ENCODE data around the gene MRPL54. TPM values are rescaled to one million over a fixed set of nuclear protein-coding genes. Genes with fewer than 3 reads are reported as not detected.
A peak's percentile ranks its signal among the peaks of the same experiment; 100 is the strongest.
"Not testable (repeated sequence)": the region's sequence is repeated elsewhere in the genome, so short reads cannot be mapped to it uniquely, and the experiment has no call there.

MRPL54 gene
- total RNA-seq, 3 donors from 2014 or later, result 51.6 to 64.9 (median 56.2) TPM

DNA sequence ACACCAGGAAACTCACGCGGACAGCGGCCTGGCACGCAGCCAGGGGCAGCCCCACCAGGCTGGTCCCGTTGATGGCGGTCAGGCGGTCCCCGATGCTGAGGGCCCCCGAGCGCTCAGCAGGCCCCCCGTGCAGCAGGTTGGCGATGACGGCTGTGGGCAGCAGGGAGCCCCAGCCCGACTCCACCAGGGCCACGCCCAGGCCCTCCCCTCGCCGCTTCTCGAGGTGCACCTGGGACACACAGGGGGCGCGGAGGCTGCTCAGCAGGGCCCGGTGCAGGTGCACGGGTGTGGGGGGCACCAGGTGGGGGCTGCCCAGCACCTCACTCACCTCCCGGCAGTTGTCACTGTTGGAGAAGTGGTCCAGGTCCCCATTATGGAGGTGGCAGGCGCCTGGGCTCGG lies 10.0 kb upstream of the MRPL54 start:
- intact Hi-C loops (cut with DNase I, micrococcal nuclease), result no loop called here
- TF ChIP-seq, protein P1, sequence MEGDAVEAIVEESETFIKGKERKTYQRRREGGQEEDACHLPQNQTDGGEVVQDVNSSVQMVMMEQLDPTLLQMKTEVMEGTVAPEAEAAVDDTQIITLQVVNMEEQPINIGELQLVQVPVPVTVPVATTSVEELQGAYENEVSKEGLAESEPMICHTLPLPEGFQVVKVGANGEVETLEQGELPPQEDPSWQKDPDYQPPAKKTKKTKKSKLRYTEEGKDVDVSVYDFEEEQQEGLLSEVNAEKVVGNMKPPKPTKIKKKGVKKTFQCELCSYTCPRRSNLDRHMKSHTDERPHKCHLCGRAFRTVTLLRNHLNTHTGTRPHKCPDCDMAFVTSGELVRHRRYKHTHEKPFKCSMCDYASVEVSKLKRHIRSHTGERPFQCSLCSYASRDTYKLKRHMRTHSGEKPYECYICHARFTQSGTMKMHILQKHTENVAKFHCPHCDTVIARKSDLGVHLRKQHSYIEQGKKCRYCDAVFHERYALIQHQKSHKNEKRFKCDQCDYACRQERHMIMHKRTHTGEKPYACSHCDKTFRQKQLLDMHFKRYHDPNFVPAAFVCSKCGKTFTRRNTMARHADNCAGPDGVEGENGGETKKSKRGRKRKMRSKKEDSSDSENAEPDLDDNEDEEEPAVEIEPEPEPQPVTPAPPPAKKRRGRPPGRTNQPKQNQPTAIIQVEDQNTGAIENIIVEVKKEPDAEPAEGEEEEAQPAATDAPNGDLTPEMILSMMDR (IDR thresholded peaks at IDR 0.05), result no peak
- H3K4me3 ChIP-seq, result no peak overlapping the region
- peak; percentile 13 for ATAC-seq
- H3K9me3 ChIP-seq, result no peaks in the 10 kb centered on the region
- no peaks in the 10 kb centered on the region for H3K4me1 ChIP-seq (ENCODE audit: low read depth)
- DNase-seq, result no peak
- no peaks in the 10 kb centered on the region for H3K36me3 ChIP-seq (ENCODE audit: low read depth)

DNA sequence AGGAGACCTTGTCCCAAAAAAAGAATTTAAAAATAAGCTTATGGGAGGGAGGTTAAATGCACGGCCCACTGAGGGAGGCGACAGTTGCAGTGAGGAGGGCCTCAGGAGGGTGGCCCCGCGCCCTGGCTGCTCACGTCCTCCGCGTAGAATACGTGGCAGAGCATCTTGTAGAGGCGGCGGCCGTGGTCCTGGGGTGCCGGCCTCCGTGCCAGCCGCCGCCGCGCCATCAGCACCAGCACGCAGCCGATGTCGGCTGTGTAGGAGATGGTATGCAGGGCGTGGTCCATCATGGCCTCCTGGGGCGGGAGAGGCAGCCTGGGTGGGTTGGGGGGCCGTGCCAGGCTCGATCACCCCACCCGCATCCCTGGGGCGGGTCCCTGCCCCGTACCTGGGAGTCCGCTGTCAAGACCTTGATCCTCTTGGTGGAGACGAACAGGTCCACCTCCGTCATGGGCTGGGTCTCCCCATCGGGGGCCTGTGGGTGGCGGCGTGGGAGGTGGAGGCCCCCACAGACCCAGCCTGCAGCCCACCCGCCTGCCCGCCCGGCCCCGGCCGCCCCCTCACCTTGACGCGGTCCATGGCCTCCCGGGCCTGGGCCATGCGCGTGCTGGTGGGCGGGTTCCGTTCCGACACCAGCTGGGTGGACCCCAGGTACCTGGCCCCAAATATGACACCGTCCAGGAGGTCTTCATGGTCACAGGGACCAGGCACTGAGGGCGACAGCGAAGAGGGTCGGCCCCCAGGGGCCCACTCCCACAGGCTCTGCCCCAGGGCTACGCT lies 8.7 kb upstream of the MRPL54 start:
- no peak overlapping the region for H3K4me3 ChIP-seq
- intact Hi-C loops (cut with DNase I, micrococcal nuclease), result no loop called here
- no peaks in the 10 kb centered on the region for H3K4me1 ChIP-seq (ENCODE audit: low read depth)
- TF ChIP-seq, protein P1 (IDR thresholded peaks at IDR 0.05), result no peak
- H3K9me3 ChIP-seq, result no peaks in the 10 kb centered on the region
- no peaks in the 10 kb centered on the region for H3K36me3 ChIP-seq (ENCODE audit: low read depth)
- DNase-seq (no peak), ATAC-seq (no peak)

DNA sequence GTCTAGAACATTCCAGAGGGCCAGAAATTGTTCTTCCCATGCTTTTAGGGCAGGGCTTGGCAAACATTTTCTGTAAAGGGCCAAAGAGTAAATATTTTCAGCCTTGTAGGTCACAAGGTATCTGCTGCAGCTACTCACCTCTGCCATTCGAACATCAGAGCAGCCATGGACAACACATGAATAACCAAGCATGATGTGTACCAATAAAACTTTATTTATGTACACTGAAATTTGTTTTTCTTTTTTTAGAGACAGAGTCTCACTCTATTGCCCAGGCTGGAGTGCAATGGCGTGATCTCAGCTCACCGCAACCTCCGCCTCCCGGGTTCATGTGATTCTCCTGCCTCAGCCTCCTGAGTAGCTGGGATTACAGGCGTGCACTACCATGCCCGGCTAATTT lies 4.8 kb upstream of the MRPL54 start:
- H3K4me3 ChIP-seq; ATAC-seq; DNase-seq; intact Hi-C loops (cut with DNase I, micrococcal nuclease); H3K9me3 ChIP-seq; H3K36me3 ChIP-seq (ENCODE audit: low read depth): not testable (repeated sequence)
- peaks cover 18% of the 10 kb centered on the region for H3K4me1 ChIP-seq (ENCODE audit: low read depth)

DNA sequence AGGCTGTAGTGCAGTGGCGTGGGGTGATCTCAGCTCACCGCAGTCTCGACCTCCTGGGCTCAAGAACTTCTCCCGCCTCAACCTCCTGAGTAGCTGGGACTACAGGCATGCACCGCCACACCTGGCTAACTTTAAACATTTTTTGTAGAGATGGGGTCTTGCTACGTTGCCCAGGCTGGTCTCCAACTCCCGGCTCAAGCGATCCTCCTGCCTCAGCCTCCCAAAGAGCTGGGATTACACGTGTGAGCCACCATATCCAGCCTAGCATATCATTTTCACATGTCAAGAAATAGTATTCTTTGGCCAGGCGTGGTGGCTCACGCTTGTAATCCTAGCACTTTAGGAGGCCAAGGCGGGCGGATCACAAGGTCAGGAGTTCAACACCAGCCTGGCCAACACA lies 4.2 kb upstream of the MRPL54 start:
- ATAC-seq; H3K36me3 ChIP-seq (ENCODE audit: low read depth); intact Hi-C loops (cut with DNase I, micrococcal nuclease); H3K4me3 ChIP-seq; DNase-seq; H3K9me3 ChIP-seq: not testable (repeated sequence)
- H3K4me1 ChIP-seq (ENCODE audit: low read depth), result peaks cover 24% of the 10 kb centered on the region

DNA sequence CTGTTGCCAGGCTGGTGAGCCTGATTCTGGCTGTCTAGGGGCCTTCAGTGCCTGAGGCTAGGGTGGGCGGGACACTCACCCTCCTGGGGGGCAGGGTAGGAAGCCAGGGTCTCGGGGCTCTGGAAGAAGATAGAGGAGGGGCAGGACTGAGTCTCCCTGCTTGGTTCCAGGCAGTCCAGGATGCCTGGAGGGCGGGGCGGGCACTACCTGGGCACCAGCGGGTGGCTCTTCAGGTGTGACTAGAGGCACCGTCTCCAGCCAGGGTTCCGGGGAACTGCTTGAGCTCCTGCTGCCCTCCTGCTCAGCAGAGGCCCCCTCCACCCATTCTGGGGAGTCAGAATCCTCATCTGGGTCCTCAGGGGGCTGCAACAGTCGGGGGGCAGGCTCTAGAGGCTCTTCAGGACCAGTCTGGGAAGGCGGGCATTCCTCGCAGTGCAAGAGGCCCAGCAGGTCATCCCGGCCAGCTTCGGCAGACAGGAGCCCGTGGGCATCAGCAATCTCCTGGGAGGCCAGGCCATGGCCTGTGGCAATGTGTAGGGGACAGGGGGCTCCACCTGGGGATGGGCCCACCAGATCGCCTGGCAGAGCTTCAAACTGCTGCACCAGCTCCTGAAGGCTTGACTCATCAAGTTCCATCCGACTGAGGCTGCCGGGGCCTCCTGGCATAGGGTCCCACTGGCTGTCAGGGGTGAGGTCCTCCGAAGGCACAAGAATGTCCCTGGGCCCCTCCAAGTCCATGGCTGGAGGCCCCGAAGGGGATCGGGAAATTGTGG lies 2.8 kb upstream of the MRPL54 start:
- Histone ChIP-seq H3K36me3 (ENCODE audit: low read depth) (no peaks in the 10 kb centered on the region), H3K9me3 (no peaks in the 10 kb centered on the region), H3K4me3 (no peak overlapping the region), H3K4me1 (ENCODE audit: low read depth) (peaks cover 30% of the 10 kb centered on the region)
- TF ChIP-seq, protein P1 (IDR thresholded peaks at IDR 0.05), result no peak
- DNase-seq (no peak), ATAC-seq (no peak)
- intact Hi-C loops (cut with DNase I, micrococcal nuclease), result no loop called here

DNA sequence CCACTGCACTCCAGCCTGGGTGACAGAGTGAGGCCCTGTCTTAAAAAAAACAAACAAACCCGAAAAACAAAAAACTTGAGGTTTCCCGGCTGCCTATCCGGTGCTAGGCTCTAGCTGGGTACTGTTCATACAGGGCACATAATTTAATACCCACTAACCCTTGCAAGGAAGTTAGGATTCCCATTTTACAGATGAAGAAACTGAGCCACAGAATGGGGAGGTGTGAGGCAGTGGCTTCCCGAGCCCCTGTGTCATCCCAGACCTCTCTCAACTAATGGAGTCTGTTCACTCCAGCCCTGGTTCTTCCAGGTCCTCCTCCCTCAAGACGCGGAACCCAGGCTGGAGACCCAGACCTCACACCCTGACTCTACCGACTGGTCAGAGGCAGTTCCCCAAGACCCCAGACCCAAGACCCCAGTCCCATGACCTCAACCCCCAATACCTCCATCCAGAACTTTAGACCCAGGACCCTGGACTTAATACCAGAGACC lies 1.6 kb upstream of the MRPL54 start:
- peaks cover 30% of the 10 kb centered on the region for H3K4me1 ChIP-seq (ENCODE audit: low read depth)
- TF ChIP-seq, protein P1 (IDR thresholded peaks at IDR 0.05), result no peak
- intact Hi-C loops (cut with DNase I, micrococcal nuclease), result no loop called here

More for the DNA sequence above, 1.6 kb upstream of the MRPL54 start:
- Histone ChIP-seq H3K4me3 (peak overlapping the region; percentile 78), H3K9me3 (no peaks in the 10 kb centered on the region), H3K36me3 (ENCODE audit: low read depth) (no peaks in the 10 kb centered on the region)
- no peak for DNase-seq
- ATAC-seq, result no peak
